Stomach (tissue), 9 donors: ENCODE data around the gene EFCC1. TPM values are rescaled to one million over a fixed set of nuclear protein-coding genes. Genes with fewer than 3 reads are reported as not detected.

Source experiments
- DNase-seq, 2 donors: peaks; one replicate each; pipeline versions ENCODE4 v3.0.0 to v3.0.0-alpha.2; 2013 to 2019
- H3K27ac ChIP-seq, 5 donors: fragments of 200-600 bp in 4 of 5; sonication (generic) in 4 of 5; one replicate each; pipeline ENCODE4 v1.5.1; 2013 to 2019; ENCODE audit warnings: mild to moderate bottlenecking in 1 of 5, moderate library complexity in 1 of 5
- H3K27me3 ChIP-seq, 3 donors: fragments of 200-600 bp; sonication (generic); one replicate each; pipeline ENCODE4 v1.5.1; 2017 to 2019; ENCODE audit warnings: mixed run types in 1 of 3
- H3K36me3 ChIP-seq, 4 donors: fragments of 200-600 bp; sonication (generic); 1 replicate in 3 of 4; 2 replicates in 1 of 4; pipeline ENCODE4 v1.5.1; 2016 to 2019
- H3K4me1 ChIP-seq, 4 donors: fragments of 200-600 bp; sonication (generic); one replicate each; pipeline ENCODE4 v1.5.1; 2016 to 2019
- H3K4me3 ChIP-seq, 4 donors: fragments of 200-600 bp; sonication (generic) in 3 of 4; one replicate each; pipeline ENCODE4 v1.5.1; 2016 to 2019; ENCODE audit warnings: mild to moderate bottlenecking in 1 of 4
- H3K9me3 ChIP-seq, 4 donors: fragments of 200-600 bp; sonication (generic); one replicate each; pipeline ENCODE4 v1.5.1; 2016 to 2019
- CTCF ChIP-seq, 7 experiments: fragments of 450-650 bp in 4 of 7; fragments of 200-600 bp in 3 of 7; sonication (generic) in 3 of 7; IDR thresholded peaks; one replicate each; pipeline ENCODE4 v1.5.1; 2016 to 2019; ENCODE audit warnings: antibody characterized with exemption in 7 of 7, control low read depth in 2 of 7, mild to moderate bottlenecking in 1 of 7
- EP300 ChIP-seq: sonication (generic); formaldehyde crosslinking; IDR thresholded peaks from one replicate; pipeline ENCODE4 v1.6.1; 2017; ENCODE audit warnings: antibody characterized with exemption
- POLR2A ChIP-seq, 4 donors: fragments of 450-650 bp; IDR thresholded peaks; one replicate each; pipeline ENCODE4 v1.6.1; 2016; ENCODE audit warnings: antibody characterized with exemption in 4 of 4, control low read depth in 2 of 4, mild to moderate bottlenecking in 1 of 4, moderate library complexity in 1 of 4
- POLR2AphosphoS5 ChIP-seq, 3 donors: sonication (generic); formaldehyde crosslinking; IDR thresholded peaks; one replicate each; pipeline ENCODE4 v1.6.1; 2016; ENCODE audit warnings: antibody characterized with exemption in 3 of 3
- WGBS, 5 donors: extraction: QIAGEN DNeasy Blood & Tissue Kit in 3 of 5; methylation state at CpG; one replicate each; pipeline versions ENCODE4 v1.1.5 to v1.1.7; 2013 to 2018; 5-methylcytosine and 5-hydroxymethylcytosine counted together
- intact Hi-C: fragments of 100-400 bp; cut with DNase I; formaldehyde crosslinking; loops from one replicate; pipeline ENCODE4 v1.15.1; 2023; ENCODE audit warnings: low total_unique reads
- polyA plus RNA-seq, 3 donors: library from polyadenylated mRNA; stranded (reverse); fragments of 200-250 nt; gene quantifications; one replicate each; pipeline ENCODE4 v1.2.3, GENCODE V29; 2013
- total RNA-seq, 5 donors: library from RNA; depleted of rRNA; stranded (reverse); fragments of >200 nt; gene quantifications; one replicate each; pipeline versions ENCODE4 v1.1.0 to v1.2.3, GENCODE V29; 2014 to 2016
- donor health status: healthy with polysubstance abuse.
- donor health status: Bipolar disorder and iron deficiency.
- donor health status: healthy.

The EFCC1 gene
- total and polyA plus RNA-seq, 8 donors, result 1.0 to 13.9 (median 9.2) TPM

- H3K4me1 ChIP-seq, result peaks cover 44 to 81% (median 65%) of the 10 kb centered on the region in 4 donors
- no peak for DNase-seq
These were observed 3.7 kb downstream of the EFCC1 start for GRCh38 chr3:129004639-129005295.

GRCh38 chr3:129005526-129006303 lies 4.6 kb downstream of the EFCC1 start:
- H3K36me3 ChIP-seq, result peaks cover 0 to 5% (median 0%) of the 10 kb centered on the region in 4 donors
- H3K27ac ChIP-seq, result peak overlapping the region in 4 of 5 donors; percentile 11 to 62 (median 58)
- H3K4me1 ChIP-seq, result peaks cover 44 to 72% (median 61%) of the 10 kb centered on the region in 4 donors
- peaks cover 7 to 36% (median 29%) of the 10 kb centered on the region in 3 donors for H3K27me3 ChIP-seq
- TF ChIP-seq POLR2A (IDR thresholded peaks at IDR 0.05) (no peak), POLR2AphosphoS5 (IDR thresholded peaks at IDR 0.05) (no peak), CTCF (IDR thresholded peaks at IDR 0.05) (no peak), EP300 (no peak)
- H3K4me3 ChIP-seq, result no peak overlapping the region
- intact Hi-C loops, result no loop called here
- peak; percentile 63 to 81 for DNase-seq
- WGBS, 5 donors, result 77 to 88% (median 87%) methylated on average over 4 of the region's 4 CpGs
- no peaks in the 10 kb centered on the region for H3K9me3 ChIP-seq

More at GRCh38 chr3:129004639-129005295, 3.7 kb downstream of the EFCC1 start:
- Histone ChIP-seq H3K36me3 (peaks cover 0 to 5% (median 0%) of the 10 kb centered on the region in 4 donors), H3K27ac (peak overlapping the region in 4 of 5 donors; percentile 11 to 62 (median 58)), H3K9me3 (no peaks in the 10 kb centered on the region), H3K27me3 (peaks cover 7 to 44% (median 34%) of the 10 kb centered on the region in 3 donors), H3K4me3 (no peak overlapping the region)
- no peak for TF ChIP-seq CTCF (IDR thresholded peaks at IDR 0.05)
- no peak for TF ChIP-seq POLR2AphosphoS5 (IDR thresholded peaks at IDR 0.05)
- no peak for TF ChIP-seq POLR2A (IDR thresholded peaks at IDR 0.05)
- TF ChIP-seq EP300, result no peak
- WGBS, 5 donors, result 60 to 76% (median 69%) methylated on average over 4 to 6 of the region's 6 CpGs
- intact Hi-C loops, result no loop called here

GRCh38 chr3:129006864-129007263 lies 5.8 kb downstream of the EFCC1 start:
- Histone ChIP-seq H3K27ac (peak overlapping the region in 3 of 5 donors; percentile 10 to 40 (median 12)), H3K36me3 (peaks cover 0 to 5% (median 0%) of the 10 kb centered on the region in 4 donors), H3K9me3 (no peaks in the 10 kb centered on the region), H3K4me1 (peaks cover 39 to 61% (median 50%) of the 10 kb centered on the region in 4 donors), H3K27me3 (peaks cover 2 to 24% (median 18%) of the 10 kb centered on the region in 3 donors), H3K4me3 (no peak overlapping the region)
- DNase-seq, result no peak
- TF ChIP-seq EP300 (no peak), CTCF (IDR thresholded peaks at IDR 0.05) (no peak), POLR2A (IDR thresholded peaks at IDR 0.05) (no peak), POLR2AphosphoS5 (IDR thresholded peaks at IDR 0.05) (no peak)
- intact Hi-C loops, result no loop called here
- 76 to 94% (median 87%) methylated on average over 1 to 3 of the region's 3 CpGs for WGBS, 5 donors

GRCh38 chr3:129007792-129008191 lies 6.7 kb downstream of the EFCC1 start:
- Histone ChIP-seq H3K4me1 (peaks cover 30 to 52% (median 40%) of the 10 kb centered on the region in 4 donors), H3K4me3 (no peak overlapping the region), H3K9me3 (no peaks in the 10 kb centered on the region), H3K27ac (peak overlapping the region in 2 of 5 donors; percentile 12 to 40), H3K27me3 (peaks cover 0 to 15% (median 9%) of the 10 kb centered on the region in 3 donors), H3K36me3 (peaks cover 0 to 5% (median 0%) of the 10 kb centered on the region in 4 donors)
- 79 to 88% (median 87%) methylated on average over 2 of the region's 2 CpGs for WGBS, 5 donors
- TF ChIP-seq EP300, result no peak
- no peak for TF ChIP-seq POLR2AphosphoS5 (IDR thresholded peaks at IDR 0.05)
- no peak for TF ChIP-seq POLR2A (IDR thresholded peaks at IDR 0.05)
- TF ChIP-seq CTCF (IDR thresholded peaks at IDR 0.05), result no peak
- DNase-seq, result no peak
- intact Hi-C loops, result no loop called here
